ENCODE measurements around the gene ST14.

DNA sequence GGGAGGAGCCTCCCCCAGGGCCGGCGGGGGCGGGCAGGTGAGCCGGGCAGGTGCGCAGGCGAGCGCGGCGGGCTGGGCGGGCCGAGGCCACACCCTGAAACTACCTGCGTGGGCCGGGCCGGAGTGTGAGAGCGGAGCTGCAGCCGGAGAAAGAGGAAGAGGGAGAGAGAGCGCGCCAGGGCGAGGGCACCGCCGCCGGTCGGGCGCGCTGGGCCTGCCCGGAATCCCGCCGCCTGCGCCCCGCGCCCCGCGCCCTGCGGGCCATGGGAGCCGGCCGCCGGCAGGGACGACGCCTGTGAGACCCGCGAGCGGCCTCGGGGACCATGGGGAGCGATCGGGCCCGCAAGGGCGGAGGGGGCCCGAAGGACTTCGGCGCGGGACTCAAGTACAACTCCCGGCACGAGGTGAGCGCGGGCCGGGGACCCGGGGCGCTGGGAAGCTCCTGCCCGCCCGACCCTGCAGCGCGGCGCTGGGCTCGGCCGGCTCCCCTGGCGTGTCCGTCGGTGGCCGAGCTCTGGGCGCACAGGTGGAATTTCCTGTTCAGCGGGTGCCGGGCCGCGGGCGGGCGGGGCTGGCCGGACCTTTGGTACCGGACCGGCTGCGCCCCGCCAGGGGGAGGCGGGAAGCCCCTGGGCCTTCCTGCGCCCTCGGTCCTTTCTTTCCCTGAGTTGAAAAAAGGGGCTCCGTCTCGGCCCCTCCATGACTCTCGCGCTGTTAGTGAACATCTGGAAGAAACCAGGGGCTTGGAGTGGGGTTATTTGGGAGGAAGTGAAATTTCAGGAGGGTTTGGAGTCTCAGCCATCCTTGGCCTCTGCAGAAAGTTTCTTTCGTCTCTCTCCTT lies at the start of gene ST14:
- TF ChIP-seq, protein P1, sequence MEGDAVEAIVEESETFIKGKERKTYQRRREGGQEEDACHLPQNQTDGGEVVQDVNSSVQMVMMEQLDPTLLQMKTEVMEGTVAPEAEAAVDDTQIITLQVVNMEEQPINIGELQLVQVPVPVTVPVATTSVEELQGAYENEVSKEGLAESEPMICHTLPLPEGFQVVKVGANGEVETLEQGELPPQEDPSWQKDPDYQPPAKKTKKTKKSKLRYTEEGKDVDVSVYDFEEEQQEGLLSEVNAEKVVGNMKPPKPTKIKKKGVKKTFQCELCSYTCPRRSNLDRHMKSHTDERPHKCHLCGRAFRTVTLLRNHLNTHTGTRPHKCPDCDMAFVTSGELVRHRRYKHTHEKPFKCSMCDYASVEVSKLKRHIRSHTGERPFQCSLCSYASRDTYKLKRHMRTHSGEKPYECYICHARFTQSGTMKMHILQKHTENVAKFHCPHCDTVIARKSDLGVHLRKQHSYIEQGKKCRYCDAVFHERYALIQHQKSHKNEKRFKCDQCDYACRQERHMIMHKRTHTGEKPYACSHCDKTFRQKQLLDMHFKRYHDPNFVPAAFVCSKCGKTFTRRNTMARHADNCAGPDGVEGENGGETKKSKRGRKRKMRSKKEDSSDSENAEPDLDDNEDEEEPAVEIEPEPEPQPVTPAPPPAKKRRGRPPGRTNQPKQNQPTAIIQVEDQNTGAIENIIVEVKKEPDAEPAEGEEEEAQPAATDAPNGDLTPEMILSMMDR (IDR thresholded peaks at IDR 0.05): no peak
- TF ChIP-seq ZFX (IDR thresholded peaks at IDR 0.05; ENCODE audit: borderline replicate concordance): no peak

Measured in 22Rv1 (cell line).